ENCODE results near the gene KRTAP1-4. TPM values are rescaled to one million over a fixed set of nuclear protein-coding genes. Genes with fewer than 3 reads are reported as not detected.

The KRTAP1-4 gene
- total and polyA plus RNA-seq, 2 of the 8 experiments (the other 6 are each of a cell fraction or from before 2014, with no cell fraction given) = not detected

DNA sequence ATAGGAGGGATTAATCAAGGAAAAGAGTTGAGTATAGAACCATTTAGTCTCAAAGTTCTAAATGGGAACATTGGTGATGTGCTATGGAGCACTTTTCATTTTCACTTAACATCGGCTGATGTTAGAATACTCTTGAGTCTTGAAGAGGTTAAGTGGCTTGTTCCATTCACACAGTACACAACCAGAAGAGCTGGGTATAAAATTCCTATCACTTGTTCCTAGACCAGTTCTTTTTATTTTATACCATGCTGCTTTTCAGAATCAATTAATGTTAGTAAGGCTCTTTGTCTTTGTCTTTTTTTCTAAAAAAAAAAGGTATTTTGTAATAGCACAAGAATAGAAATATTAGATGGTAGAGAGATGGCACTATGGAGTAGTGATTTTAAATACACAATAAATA lies 13.0 kb upstream of the KRTAP1-4 start:
- no peaks in the 10 kb centered on the region for H4K20me1 ChIP-seq (replicated peaks in 1 of 2; ENCODE audit: control insufficient read depth in 1 of 2, insufficient read depth in 2 of 2, low read length in 2 of 2)
- H3K27me3 ChIP-seq (replicated peaks in 1 of 4; ENCODE audit: control insufficient read depth in 3 of 4, extremely low read depth in 1 of 4, insufficient read depth in 3 of 4, low read length in 3 of 4) = no peaks in the 10 kb centered on the region
- H3K4me3 ChIP-seq (ENCODE audit: extremely low read depth in 1 of 4, insufficient read depth in 2 of 4, low read depth in 3 of 4, low read length in 4 of 4) = no peak overlapping the region
- no peak overlapping the region for H3K23ac ChIP-seq (ENCODE audit: insufficient read length)
- H2AFZ ChIP-seq (ENCODE audit: low read length) = no peak overlapping the region
- no peak overlapping the region for H2BK5ac ChIP-seq (ENCODE audit: low read depth, low read length)
- CTCF ChIA-PET (ENCODE audit: partially characterized antibody) = interaction anchor here (0.7 to 1.1 kb wide), 2 partner anchors 68 to 280 kb away, joined by 3 read pairs; no protein-coding TSS in a partner anchor
- no peaks in the 10 kb centered on the region for H3K23me2 ChIP-seq (ENCODE audit: low read depth, low read length)
- H3K4ac ChIP-seq (replicated peaks; ENCODE audit: insufficient read length, low read depth, low read length) = no peak overlapping the region
- no peaks in the 10 kb centered on the region for H3K9me3 ChIP-seq (ENCODE audit: insufficient read depth in 2 of 2, low read depth in 1 of 2, low read length in 1 of 2)
- no peak overlapping the region for H3K14ac ChIP-seq (ENCODE audit: insufficient read length)
- H3K4me1 ChIP-seq (replicated peaks in 1 of 4; ENCODE audit: control insufficient read depth in 3 of 4, insufficient read depth in 4 of 4, low read length in 3 of 4) = peaks cover 0 to 5% (median 0%) of the 10 kb centered on the region in 4 experiments; a peak in 1 of 7 replicates
- H2AK5ac ChIP-seq (ENCODE audit: low read depth, low read length) = no peak overlapping the region
- DNase-seq (ENCODE audit: low read depth in 1 of 2, low spot score in 2 of 2) = no peak
- H3K56ac ChIP-seq (replicated peaks; ENCODE audit: insufficient read length, low read depth, low read length) = no peak overlapping the region
- no peak overlapping the region for H3K27ac ChIP-seq (ENCODE audit: low read depth, low read length)
- H4K91ac ChIP-seq (replicated peaks; ENCODE audit: insufficient read length, low read length) = no peak overlapping the region
- no peaks in the 10 kb centered on the region for H3K79me2 ChIP-seq (ENCODE audit: control insufficient read depth in 1 of 2, insufficient read depth in 2 of 2, low read length in 2 of 2)
- H3K4me2 ChIP-seq (ENCODE audit: insufficient read depth in 1 of 2, low read depth in 2 of 2, low read length in 2 of 2) = no peak overlapping the region
- no peak overlapping the region for H2BK120ac ChIP-seq (replicated peaks; ENCODE audit: low read depth, low read length)
- H3K36me3 ChIP-seq (ENCODE audit: control insufficient read depth in 2 of 4, insufficient read depth in 4 of 4, low read length in 3 of 4) = no peaks in the 10 kb centered on the region
- POLR2A ChIA-PET (ENCODE audit: partially characterized antibody) = no interaction called here
- FAIRE-seq = no peak
- H4K8ac ChIP-seq (ENCODE audit: extremely low read depth, insufficient read depth, low read length) = no peak overlapping the region
- no peak overlapping the region for H3K18ac ChIP-seq (ENCODE audit: extremely low read depth, low read length)
- WGBS, 2 experiments (ENCODE audit: extremely low coverage in 1 of 2, insufficient coverage in 1 of 2, insufficient read length in 1 of 2, insufficient replicate concordance in 2 of 2, low coverage in 1 of 2, low lambda C conversion rate in 2 of 2, missing lambda C conversion rate in 1 of 2) = 96% methylated on average over 1 of the region's 1 CpG; no CpG with 5 or more reads in 1 of the 2 experiments
- H4K5ac ChIP-seq (ENCODE audit: insufficient read length, low read depth, low read length) = no peak overlapping the region
- no peak overlapping the region for H2BK15ac ChIP-seq (ENCODE audit: low read length)
- no peaks in the 10 kb centered on the region for H3K79me1 ChIP-seq (ENCODE audit: low read depth, low read length)
- no peak overlapping the region for H2BK12ac ChIP-seq (ENCODE audit: low read depth, low read length)
- H2BK20ac ChIP-seq (ENCODE audit: low read length) = no peak overlapping the region
- H3K9ac ChIP-seq (replicated peaks in 1 of 4; ENCODE audit: extremely low read depth in 1 of 4, low read depth in 3 of 4, low read length in 3 of 4) = no peak overlapping the region
- TF ChIP-seq SP4 (IDR thresholded peaks at IDR 0.05; ENCODE audit: low read length) (no peak), GABPA (IDR thresholded peaks at IDR 0.05; ENCODE audit: borderline replicate concordance, insufficient read depth, low read length) (no peak)

Measured in H1 (cell line).